K562 (cell line): ENCODE results near the gene KL. TPM values are rescaled to one million over a fixed set of nuclear protein-coding genes. Genes with fewer than 3 reads are reported as not detected.

Experiments used
- ATAC-seq: fragments of 200-7000 bp; cut with Tn5 transposase; 3 replicates; pipeline ENCODE4 v1.9.1; 2020; ENCODE audit warnings: moderate library complexity
- BruUV-seq: library from RNA; stranded (reverse); fragments of 400-500 nt; replicated peaks from 2 replicates; lab custom pipeline; 2021; lab: Mats Ljungman, UMichigan
- CTCF ChIA-PET: fragments of 300-600 bp; formaldehyde crosslinking; extraction: SDS; loops from one replicate; lab custom pipeline; 2021; ENCODE audit warnings: low intra/inter-chr PET ratio; lab: Yijun Ruan, JAX
- POLR2A ChIA-PET: fragments of 300-600, 350-650 bp; sonication (Branson Sonifier 250); formaldehyde crosslinking; extraction: SDS; loops from one replicate; lab custom pipeline; 2021; ENCODE audit warnings: antibody characterized with exemption, inconsistent platforms; lab: Yijun Ruan, JAX
- DNase-seq, 4 experiments: peaks; one replicate each; pipeline versions ENCODE4 v3.0.0 to v3.0.0-alpha.2; 2011 to 2018; ENCODE audit warnings: low spot score in 3 of 4, mixed read lengths in 3 of 4; ENCODE audit errors: extremely low read depth in 1 of 4
- FAIRE-seq: peaks from 2 replicates; lab custom pipeline; 2011; peaks lifted over from hg19 to GRCh38; lab: Jason Lieb, UNC
- H2AFZ ChIP-seq: 2 replicates; pipeline ENCODE4 v1.6.0; 2011; ENCODE audit warnings: low read depth, low read length, control low read depth, inconsistent platforms
- H3K27ac ChIP-seq: fragments of 200-600 bp; 3 replicates; pipeline ENCODE4 v1.8.0; 2011; ENCODE audit warnings: low read depth, mild to moderate bottlenecking, control low read depth, inconsistent platforms, low read length, moderate library complexity, mixed read lengths; ENCODE audit errors: extremely low read depth
- H3K27me3 ChIP-seq, 2 experiments: fragments of 300-600 bp in 1 of 2; 2 replicates in 1 of 2; 3 replicates in 1 of 2; pipeline versions ENCODE4 v1.6.0 to v1.8.0; 2011; ENCODE audit warnings: inconsistent platforms in 2 of 2, low read length in 2 of 2, mild to moderate bottlenecking in 1 of 2, mixed read lengths in 1 of 2, moderate library complexity in 1 of 2; ENCODE audit not compliant: control insufficient read depth in 2 of 2, insufficient read depth in 2 of 2
- H3K36me3 ChIP-seq: fragments of 300-600 bp; 3 replicates; pipeline ENCODE4 v1.8.0; 2011; ENCODE audit warnings: mild to moderate bottlenecking, low read length, inconsistent platforms; ENCODE audit not compliant: control insufficient read depth, insufficient read depth
- H3K4me1 ChIP-seq, 2 experiments: fragments of 200-600 bp in 1 of 2; replicated peaks in 1 of 2; 2 replicates in 1 of 2; 3 replicates in 1 of 2; pipeline versions ENCODE4 v1.5.1 to v1.8.0; 2011; ENCODE audit warnings: inconsistent platforms in 2 of 2, low read length in 2 of 2, mild to moderate bottlenecking in 1 of 2, mixed read lengths in 1 of 2, moderate library complexity in 1 of 2; ENCODE audit not compliant: control insufficient read depth in 2 of 2, insufficient read depth in 2 of 2
- H3K4me2 ChIP-seq: 2 replicates; pipeline ENCODE4 v1.6.1; 2011; ENCODE audit warnings: low read length, control low read depth, inconsistent platforms, mixed read lengths; ENCODE audit not compliant: insufficient read depth
- H3K4me3 ChIP-seq: fragments of 200-600 bp; sonication (generic), shearing (Covaris generic); 2 replicates; pipeline ENCODE4 v1.5.1; 2016; ENCODE audit warnings: control low read depth, inconsistent platforms
- H3K79me2 ChIP-seq: fragments of 200-600 bp; 3 replicates; pipeline ENCODE4 v1.8.0; 2011; ENCODE audit warnings: low read length, inconsistent platforms; ENCODE audit not compliant: control insufficient read depth, insufficient read depth
- H3K9ac ChIP-seq, 2 experiments: 2 replicates each; pipeline versions ENCODE4 v1.6.0 to v1.6.1; 2011; ENCODE audit warnings: low read depth in 2 of 2, low read length in 2 of 2, control low read depth in 1 of 2, inconsistent platforms in 1 of 2, mild to moderate bottlenecking in 1 of 2, mixed read lengths in 1 of 2; ENCODE audit not compliant: insufficient read depth in 1 of 2
- H3K9me1 ChIP-seq: one replicate; pipeline ENCODE4 v1.6.0; 2011; ENCODE audit warnings: inconsistent platforms, mild to moderate bottlenecking, low read length, moderate library complexity; ENCODE audit not compliant: control insufficient read depth, insufficient read depth
- H3K9me3 ChIP-seq: replicated peaks from 2 replicates; pipeline ENCODE4 v1.5.1; 2011; ENCODE audit warnings: low read depth, low read length, inconsistent platforms; ENCODE audit not compliant: control insufficient read depth, insufficient read depth
- H4K20me1 ChIP-seq: replicated peaks from 2 replicates; pipeline ENCODE4 v1.6.1; 2011; ENCODE audit warnings: low read length, inconsistent platforms, mixed read lengths; ENCODE audit not compliant: control insufficient read depth, insufficient read depth
- CBX8 ChIP-seq: fragments of 200-600 bp; sonication (generic); IDR thresholded peaks from 2 replicates; pipeline ENCODE4 v1.6.1; 2012; ENCODE audit warnings: borderline replicate concordance, mixed run types, low read depth, mild to moderate bottlenecking, moderate library complexity, mixed read lengths, low read length, control low read depth, inconsistent platforms; ENCODE audit not compliant: poor library complexity, severe bottlenecking; ENCODE audit errors: extremely low read depth
- CCAR2 ChIP-seq: fragments of 200-400 bp; formaldehyde crosslinking; IDR thresholded peaks from 2 replicates; pipeline ENCODE4 v1.6.1; 2017; ENCODE audit warnings: mild to moderate bottlenecking, low read depth, low read length
- FOXP1 ChIP-seq: sonication (generic); formaldehyde crosslinking; IDR thresholded peaks from 2 replicates; pipeline ENCODE4 v1.8.0; 2022; ENCODE audit warnings: mild to moderate bottlenecking, missing genetic modification reagents
- SAP30 ChIP-seq: fragments of 200-600 bp; sonication (generic); IDR thresholded peaks from 2 replicates; pipeline ENCODE4 v1.6.1; 2012; ENCODE audit warnings: borderline replicate concordance, low read depth, mild to moderate bottlenecking, moderate library complexity, low read length, control low read depth, inconsistent platforms; ENCODE audit not compliant: insufficient read depth, poor library complexity, severe bottlenecking
- SREBF2 ChIP-seq: sonication (generic); formaldehyde crosslinking; IDR thresholded peaks from 2 replicates; pipeline ENCODE4 v1.4.0; 2020; ENCODE audit warnings: mild to moderate bottlenecking, missing genetic modification reagents
- STAT5B ChIP-seq: fragments of 250-450 bp; sonication (Bioruptor Pico); IDR thresholded peaks from 2 replicates; pipeline ENCODE4 v1.8.0; 2021; ENCODE audit warnings: mild to moderate bottlenecking, inconsistent platforms
- TGIF2 ChIP-seq: sonication (generic); formaldehyde crosslinking; IDR thresholded peaks from 2 replicates; pipeline ENCODE4 v1.8.1; 2022; ENCODE audit warnings: mild to moderate bottlenecking, missing genetic modification reagents, moderate library complexity
- ZNF766 ChIP-seq: fragments of 200-800 bp; sonication (Bioruptor generic); conservative IDR thresholded peaks from 2 replicates; pipeline ENCODE4 v1.6.1; 2016; ENCODE audit warnings: missing genetic modification characterization, missing compliant biosample characterization
- WGBS: fragments of 100-300 bp; shearing (Covaris generic); methylation state at CpG from one replicate; pipeline ENCODE4 v1.1.6; 2016; ENCODE audit warnings: low coverage, mixed read lengths; ENCODE audit not compliant: insufficient coverage; ENCODE audit errors: missing lambda C conversion rate; 5-methylcytosine and 5-hydroxymethylcytosine counted together
- in situ Hi-C: fragments of 300-500 bp; cut with MboI; formaldehyde crosslinking; loops from 4 replicates; pipeline ENCODE4 v1.15.0; 2018; ENCODE audit warnings: inconsistent platforms, mixed read lengths
- intact Hi-C: fragments of 100-400 bp; cut with micrococcal nuclease; formaldehyde crosslinking; loops from 2 replicates; pipeline ENCODE4 v1.14.2; 2022
- polyA plus RNA-seq, 8 experiments: library from polyadenylated mRNA; depleted of rRNA in 4 of 8; stranded (reverse) in 5 of 8; unstranded in 3 of 8; fragments of >200 nt; fragmentation: Nextera tagmentation in 2 of 8; fragmentation: Illumina TruSeq in 1 of 8; extraction: Ambion mirVana in 2 of 8; extraction: Trizol in 1 of 8; gene quantifications; 2 replicates each; pipeline versions ENCODE4 v1.2.1 to v1.2.3, GENCODE V29; 2011 to 2014; ENCODE audit warnings: inconsistent platforms in 1 of 8, missing spikeins in 1 of 8
- total RNA-seq, 7 experiments: library from RNA; depleted of rRNA in 6 of 7; stranded (reverse); fragments of >200 nt in 6 of 7; fragmentation: Illumina TruSeq in 2 of 7; extraction: Trizol in 2 of 7; gene quantifications; 2 replicates each; pipeline versions ENCODE4 v1.2.1 to v1.2.3, GENCODE V29; 2011 to 2021; ENCODE audit warnings: low replicate concordance in 1 of 7
- TF ChIP-seq, protein P1 (sequence below), 2 experiments: fragments of 450-650 bp in 1 of 2; sonication (generic) in 1 of 2; formaldehyde crosslinking in 1 of 2; IDR thresholded peaks in 1 of 2; conservative IDR thresholded peaks in 1 of 2; 2 replicates each; pipeline versions ENCODE4 v1.6.1 to v1.8.1; 2016 to 2023; ENCODE audit warnings: mild to moderate bottlenecking in 2 of 2, moderate library complexity in 2 of 2, inconsistent platforms in 1 of 2, missing genetic modification reagents in 1 of 2
- TF ChIP-seq, protein P2 (sequence below): fragments of 450-650 bp; conservative IDR thresholded peaks from 2 replicates; pipeline ENCODE4 v1.6.1; 2016; ENCODE audit warnings: missing genetic modification characterization, low read depth, mild to moderate bottlenecking, missing compliant biosample characterization, moderate library complexity

Gene KL
- total and polyA plus RNA-seq, 9 of the 15 experiments (the other 6 are each of a cell fraction or from before 2014, with no cell fraction given) = not detected

DNA sequence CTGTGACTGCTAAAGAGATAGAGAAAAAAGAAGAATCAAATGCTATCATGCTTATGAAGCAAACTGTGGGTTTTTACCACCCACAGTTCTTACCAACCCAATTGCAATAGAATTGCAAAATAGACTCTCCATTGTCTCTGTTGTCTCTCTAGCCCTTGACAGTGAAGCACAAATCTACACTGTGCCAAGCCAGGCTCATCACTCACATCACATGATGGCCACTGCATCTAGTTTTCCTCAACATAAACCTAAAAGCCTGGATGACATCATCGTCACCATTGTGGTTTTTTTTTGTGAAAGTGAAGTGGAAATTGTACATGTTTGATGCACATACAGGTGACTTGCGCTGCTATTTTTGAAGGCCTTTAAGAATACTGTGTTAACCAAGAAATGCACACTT is 56.1 kb downstream of the KL start:
- TF ChIP-seq, protein P1, sequence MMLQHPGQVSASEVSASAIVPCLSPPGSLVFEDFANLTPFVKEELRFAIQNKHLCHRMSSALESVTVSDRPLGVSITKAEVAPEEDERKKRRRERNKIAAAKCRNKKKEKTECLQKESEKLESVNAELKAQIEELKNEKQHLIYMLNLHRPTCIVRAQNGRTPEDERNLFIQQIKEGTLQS (IDR thresholded peaks at IDR 0.05) = 0 out of 2 replicates have a peak, but pooled peaks have one; percentile 20
- TF ChIP-seq, protein P1 (CRISPR knock-in tag; conservative IDR thresholded peaks at IDR 0.05) = no peak
- no peak for TF ChIP-seq ZNF766 (CRISPR knock-in tag)
- H3K27ac ChIP-seq = no peak overlapping the region
- H3K79me2 ChIP-seq = no peaks in the 10 kb centered on the region
- no peaks in the 10 kb centered on the region for H3K4me1 ChIP-seq
- no peak for DNase-seq
- no peaks in the 10 kb centered on the region for H3K9me3 ChIP-seq
- no peak overlapping the region for H3K4me2 ChIP-seq
- no TSS peak for BruUV-seq
- no peaks in the 10 kb centered on the region for H4K20me1 ChIP-seq
- POLR2A ChIA-PET = no interaction called here
- CTCF ChIA-PET = no interaction called here
- FAIRE-seq = no peak
- no peak for ATAC-seq
- in situ Hi-C loops = no loop called here
- no peak overlapping the region for H2AFZ ChIP-seq
- H3K27me3 ChIP-seq = no peaks in the 10 kb centered on the region
- H3K9ac ChIP-seq = no peak overlapping the region
- no peaks in the 10 kb centered on the region for H3K9me1 ChIP-seq
- no peak overlapping the region for H3K4me3 ChIP-seq
- intact Hi-C loops = no loop called here
- H3K36me3 ChIP-seq = no peaks in the 10 kb centered on the region
- 4% methylated on average over 2 of the region's 2 CpGs for WGBS

DNA sequence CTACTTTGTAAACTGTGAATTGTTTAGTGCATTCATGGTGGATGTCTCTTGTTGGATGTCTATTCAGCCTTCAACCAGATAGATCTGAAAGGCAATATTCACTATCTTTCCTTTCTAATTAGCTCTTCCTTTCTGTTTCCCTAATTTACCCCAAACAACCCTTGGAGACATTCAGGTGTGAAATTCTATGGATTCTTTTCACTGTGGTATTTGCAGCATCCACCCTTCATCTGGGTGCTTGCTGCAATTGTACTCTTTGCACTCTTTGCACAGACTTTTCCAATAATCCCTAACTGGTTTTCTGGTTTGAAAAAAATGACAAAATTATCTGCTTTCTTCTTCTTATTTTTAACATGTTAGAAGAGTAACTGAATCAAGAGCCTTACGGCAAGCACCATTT is 56.5 kb downstream of the KL start:
- FAIRE-seq = no peak

More for the DNA sequence above, 56.5 kb downstream of the KL start:
- no peaks in the 10 kb centered on the region for H3K9me3 ChIP-seq
- no peak overlapping the region for H3K9ac ChIP-seq
- H3K4me2 ChIP-seq = no peak overlapping the region
- no peak for TF ChIP-seq TGIF2 (CRISPR knock-in tag)
- TF ChIP-seq, protein P2, sequence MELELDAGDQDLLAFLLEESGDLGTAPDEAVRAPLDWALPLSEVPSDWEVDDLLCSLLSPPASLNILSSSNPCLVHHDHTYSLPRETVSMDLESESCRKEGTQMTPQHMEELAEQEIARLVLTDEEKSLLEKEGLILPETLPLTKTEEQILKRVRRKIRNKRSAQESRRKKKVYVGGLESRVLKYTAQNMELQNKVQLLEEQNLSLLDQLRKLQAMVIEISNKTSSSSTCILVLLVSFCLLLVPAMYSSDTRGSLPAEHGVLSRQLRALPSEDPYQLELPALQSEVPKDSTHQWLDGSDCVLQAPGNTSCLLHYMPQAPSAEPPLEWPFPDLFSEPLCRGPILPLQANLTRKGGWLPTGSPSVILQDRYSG (tag) = no peak
- TF ChIP-seq CBX8 = no peak
- TF ChIP-seq STAT5B = no peak
- no peak for TF ChIP-seq SREBF2 (CRISPR knock-in tag)
- no peak for TF ChIP-seq CCAR2
- no peak for TF ChIP-seq FOXP1 (CRISPR knock-in tag)
- TF ChIP-seq SAP30 = no peak
- H3K79me2 ChIP-seq = no peaks in the 10 kb centered on the region
- CTCF ChIA-PET = no interaction called here
- no peaks in the 10 kb centered on the region for H3K36me3 ChIP-seq
- H3K9me1 ChIP-seq = no peaks in the 10 kb centered on the region
- no peak overlapping the region for H3K4me3 ChIP-seq
- in situ Hi-C loops = no loop called here
- BruUV-seq = no TSS peak
- intact Hi-C loops = no loop called here
- no peak overlapping the region for H2AFZ ChIP-seq
- H3K27me3 ChIP-seq = no peaks in the 10 kb centered on the region
- DNase-seq = no peak
- H4K20me1 ChIP-seq = no peaks in the 10 kb centered on the region
- WGBS = 0% methylated on average over 1 of the region's 1 CpG
- no peak for ATAC-seq
- H3K4me1 ChIP-seq = no peaks in the 10 kb centered on the region
- H3K27ac ChIP-seq = no peak overlapping the region
- POLR2A ChIA-PET = no interaction called here
